A549 (cell line): Measurements from ENCODE around the gene CALN1. TPM values are rescaled to one million over a fixed set of nuclear protein-coding genes. Genes with fewer than 3 reads are reported as not detected.

ENCODE experiments used
- ATAC-seq, 2 experiments: fragments of 200-7000 bp in 1 of 2; fragments of >200 bp in 1 of 2; cut with Nextera tagmentation in 1 of 2; cut with Tn5 transposase in 1 of 2; 3 replicates each; pipeline versions ENCODE4 v1.8.0 to v1.9.1; 2018 to 2020; ENCODE audit warnings: mild to moderate bottlenecking in 1 of 2, moderate library complexity in 1 of 2
- CTCF ChIA-PET: fragments of 300-600 bp; sonication (Branson Sonifier 250); formaldehyde crosslinking; extraction: SDS; loops from one replicate; lab custom pipeline; 2021; ENCODE audit warnings: antibody characterized with exemption, inconsistent platforms; lab: Yijun Ruan, JAX
- POLR2A ChIA-PET: fragments of 350-600 bp; formaldehyde crosslinking; extraction: SDS; loops from one replicate; lab custom pipeline; 2021; ENCODE audit warnings: antibody characterized with exemption, inconsistent platforms; lab: Yijun Ruan, JAX
- DNase-seq, 2 experiments: peaks; one replicate each; pipeline versions ENCODE4 v3.0.0 to v3.0.0-alpha.2; 2011 to 2016; ENCODE audit warnings: low read depth in 1 of 2, low spot score in 1 of 2
- FAIRE-seq: peaks from 2 replicates; lab custom pipeline; 2011; peaks lifted over from hg19 to GRCh38; lab: Jason Lieb, UNC
- H3K27ac ChIP-seq, 2 experiments: fragments of >200 bp; sonication (Bioruptor Twin); formaldehyde crosslinking; 3 replicates each; pipeline ENCODE4 v1.5.1; 2016 to 2017
- H3K4me1 ChIP-seq: fragments of >200 bp; sonication (Bioruptor Twin); formaldehyde crosslinking; 3 replicates; pipeline ENCODE4 v1.6.1; 2016
- H3K4me2 ChIP-seq: fragments of >200 bp; sonication (Bioruptor Twin); formaldehyde crosslinking; 3 replicates; pipeline ENCODE4 v1.6.1; 2016
- H3K4me3 ChIP-seq: fragments of >200 bp; sonication (Bioruptor Twin); formaldehyde crosslinking; 3 replicates; pipeline ENCODE4 v1.5.1; 2016
- H3K9me3 ChIP-seq: fragments of >200 bp; sonication (Bioruptor Twin); formaldehyde crosslinking; 3 replicates; pipeline ENCODE4 v1.6.1; 2016
- CHD4 ChIP-seq: fragments of 200-600 bp; sonication (generic); IDR thresholded peaks from 2 replicates; pipeline ENCODE4 v1.6.1; 2016; ENCODE audit warnings: antibody characterized with exemption, mild to moderate bottlenecking, borderline replicate concordance
- CTCF ChIP-seq: fragments of >200 bp; sonication (Bioruptor Twin); formaldehyde crosslinking; IDR thresholded peaks from 3 replicates; pipeline ENCODE4 v1.5.1; 2016
- FOSL2 ChIP-seq, 2 experiments: fragments of 450-650 bp in 1 of 2; fragments of >200 bp in 1 of 2; sonication (Bioruptor Twin) in 1 of 2; formaldehyde crosslinking; IDR thresholded peaks; 2 replicates each; pipeline versions ENCODE4 v1.5.0 to v1.6.1; 2016 to 2020; ENCODE audit warnings: mild to moderate bottlenecking in 1 of 2, moderate library complexity in 1 of 2
- HEYL ChIP-seq: fragments of 250-450 bp; sonication (Bioruptor Pico); IDR thresholded peaks from 2 replicates; pipeline ENCODE4 v1.8.0; 2021; ENCODE audit warnings: mild to moderate bottlenecking, moderate library complexity
- HOXB5 ChIP-seq: fragments of 250-450 bp; sonication (Bioruptor Pico); IDR thresholded peaks from 2 replicates; pipeline ENCODE4 v1.5.0; 2020; ENCODE audit warnings: mild to moderate bottlenecking, moderate library complexity
- POLR2AphosphoS2 ChIP-seq: conservative IDR thresholded peaks from 2 replicates; pipeline ENCODE4 v1.6.1; 2012; ENCODE audit warnings: low read length, improper control_type of control experiment, inconsistent platforms
- RAD21 ChIP-seq, 2 experiments: fragments of >200 bp in 1 of 2; sonication (Bioruptor Twin) in 1 of 2; formaldehyde crosslinking in 1 of 2; IDR thresholded peaks in 1 of 2; conservative IDR thresholded peaks in 1 of 2; 2 replicates in 1 of 2; 3 replicates in 1 of 2; pipeline ENCODE4 v1.6.1; 2012 to 2018; ENCODE audit warnings: inconsistent platforms in 1 of 2
- RNF2 ChIP-seq: fragments of 200-600 bp; sonication (generic); IDR thresholded peaks from 2 replicates; pipeline ENCODE4 v1.6.1; 2016; ENCODE audit warnings: low read depth, mild to moderate bottlenecking, antibody characterized with exemption, moderate library complexity, borderline replicate concordance
- SMC3 ChIP-seq: fragments of >200 bp; sonication (Bioruptor Twin); formaldehyde crosslinking; IDR thresholded peaks from 3 replicates; pipeline ENCODE4 v1.6.1; 2018; ENCODE audit warnings: inconsistent platforms
- WGBS: methylation state at CpG from one replicate; pipeline ENCODE4 v1.1.6; 2017; ENCODE audit errors: missing lambda C conversion rate; 5-methylcytosine and 5-hydroxymethylcytosine counted together
- polyA plus RNA-seq, 4 experiments: library from polyadenylated mRNA; depleted of rRNA in 3 of 4; stranded (reverse); fragments of >200 nt; fragmentation: RNase III in 1 of 4; extraction: RNeasy Plus Mini Kit Qiagen cat#74134 plus additional on column Dnase treatment in 1 of 4; gene quantifications; 2 replicates in 3 of 4; 3 replicates in 1 of 4; pipeline ENCODE4 v1.2.3, GENCODE V29; 2011 to 2017
- small RNA-seq, 6 experiments: library from RNA; depleted of rRNA; stranded (forward); fragments of <200 nt; gene quantifications; one replicate each; pipeline ENCODE3, GENCODE V24; 2012

The CALN1 gene
- polyA plus RNA-seq, 2 of the 4 experiments (the other 2 are of a cell fraction): not detected

DNA sequence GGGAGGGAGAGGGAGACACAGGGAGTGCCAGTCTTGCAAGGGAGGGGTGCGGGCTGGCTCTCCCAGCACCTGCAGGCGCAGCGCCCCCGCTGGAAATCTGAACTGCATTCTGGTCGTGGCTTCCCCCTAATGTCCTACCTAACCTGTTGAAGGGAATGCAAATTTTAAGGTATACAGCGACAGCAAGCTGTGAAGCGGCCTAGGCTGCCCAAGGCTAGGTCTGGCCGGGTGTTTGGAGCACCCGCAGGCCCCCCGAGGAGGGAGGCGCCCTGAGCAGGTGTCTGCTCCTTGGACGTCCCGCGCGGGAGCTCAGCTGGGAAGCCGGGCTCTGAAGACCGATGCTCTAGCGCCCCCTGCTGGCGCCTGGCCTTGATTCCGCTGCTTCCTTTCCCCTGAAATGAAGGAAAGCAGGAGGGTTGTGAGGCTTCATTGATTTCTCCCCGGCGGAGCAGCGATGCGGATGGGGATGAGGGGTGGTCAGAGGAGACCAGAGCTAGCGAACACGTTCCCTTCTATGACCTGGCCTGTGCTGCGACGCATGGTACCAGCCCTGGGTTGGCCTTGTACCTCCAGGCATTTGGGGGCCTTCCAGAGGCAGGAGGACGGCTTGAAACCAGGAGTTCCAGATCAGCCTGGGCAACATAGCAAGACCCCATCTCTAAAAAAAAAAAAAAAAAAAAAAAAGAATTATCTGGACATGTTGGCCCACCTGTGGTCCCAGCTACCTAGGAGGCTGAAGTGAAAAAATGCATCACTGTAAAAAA is 678.8 kb downstream of the CALN1 start:
- ATAC-seq (peak; percentile 77 to 83), DNase-seq (peak; percentile 44 to 63), FAIRE-seq (no peak)
- WGBS: 9% methylated on average over 12 of the region's 29 CpGs
- ChIA-PET CTCF (interaction anchor here (0.5 to 5.9 kb wide), 37 partner anchors 8 to 903 kb away, joined by 3 to 84 read pairs (median 3); no protein-coding TSS in a partner anchor), POLR2A (interaction anchor here (0.6 to 0.7 kb wide), 3 partner anchors 875 to 986 kb away, joined by 3 to 5 read pairs (median 3); no protein-coding TSS in a partner anchor)
- Histone ChIP-seq H3K4me1 (no peaks in the 10 kb centered on the region), H3K27ac (no peak overlapping the region), H3K4me2 (peak overlapping the region; percentile 42; the same call in 2 of the 3 replicates), H3K4me3 (no peak overlapping the region), H3K9me3 (no peaks in the 10 kb centered on the region; the same call in 2 of the 3 replicates)
- TF ChIP-seq CTCF (peak; percentile 63), SMC3 (peak; percentile 73), RNF2 (no peak), RAD21 (conservative IDR thresholded peaks at IDR 0.05 in 1 of 2, IDR thresholded peaks at IDR 0.05 in 1 of 2) (peak; percentile 77 to 82)

GRCh38 chr7:71731740-71732139 is 680.4 kb downstream of the CALN1 start:
- Histone ChIP-seq H3K9me3 (no peaks in the 10 kb centered on the region; the same call in 2 of the 3 replicates), H3K4me2 (no peak overlapping the region), H3K4me3 (no peak overlapping the region), H3K27ac (no peak overlapping the region), H3K4me1 (no peaks in the 10 kb centered on the region)
- POLR2A ChIA-PET: no interaction called here
- FAIRE-seq (no peak), DNase-seq (no peak), ATAC-seq (no peak)
- 41% methylated on average over 9 of the region's 9 CpGs for WGBS
- TF ChIP-seq CHD4 (no peak), HEYL (CRISPR knock-in tag) (no peak), HOXB5 (no peak), POLR2AphosphoS2 (no peak), FOSL2 (IDR thresholded peaks at IDR 0.05) (no peak), FOSL2 (CRISPR knock-in tag; IDR thresholded peaks at IDR 0.05) (no peak)
- CTCF ChIA-PET: interaction anchor here (0.6 to 5.0 kb wide), 3 partner anchors 49 to 876 kb away, joined by 3 to 63 read pairs (median 5); no protein-coding TSS in a partner anchor

Small RNAs within 50 kb of the gene (small RNA-seq; reads per million reads assigned to genes)
- 0 reads per million in 6 experiments for gene AC005011.1
- 0 reads per million in 6 experiments for gene RNA5SP232
